Measurements from ENCODE around the gene CFAP90. TPM values are rescaled to one million over a fixed set of nuclear protein-coding genes. Genes with fewer than 3 reads are reported as not detected.

Gene CFAP90
- total RNA-seq, 1 experiment from 2014 or later, result 0.29 TPM

DNA sequence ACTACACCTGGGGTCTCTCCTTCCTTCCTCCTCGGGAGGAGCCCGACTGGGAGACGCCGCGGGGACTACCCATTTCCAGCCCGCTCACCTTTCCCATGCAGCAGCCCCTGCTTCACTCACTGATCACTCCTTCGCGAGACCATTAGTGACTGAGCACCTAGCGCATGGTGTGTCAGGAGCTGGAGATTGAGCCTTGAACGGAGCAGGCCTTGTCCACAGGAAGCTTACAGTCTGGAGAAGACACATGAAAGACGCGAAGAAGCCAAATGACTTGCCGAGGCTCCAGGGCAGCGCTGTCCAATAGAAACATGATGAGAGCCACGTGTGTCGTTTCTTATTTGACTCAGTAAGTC is 283 bp upstream of the CFAP90 start:
- H3K27me3 ChIP-seq (replicated peaks; ENCODE audit: control insufficient read depth, insufficient read depth, low read length), result no peaks in the 10 kb centered on the region
- intact Hi-C loops (cut with micrococcal nuclease; ENCODE audit: unreplicated experiment), result loop anchor here (2.0 to 10.0 kb wide), 2 partner anchors 34 to 86 kb away; no protein-coding TSS in a partner anchor
- H3K27me3 Mint-ChIP-seq (ENCODE audit: insufficient read depth, unreplicated experiment), result peaks cover 10% of the 10 kb centered on the region
- no peak for DNase-seq
- ChIA-PET CTCF (interaction anchor here (0.5 to 2.6 kb wide), 4 partner anchors 18 to 1643 kb away, joined by 3 to 10 read pairs (median 7); partner anchors contain the start of genes FASTKD3 and MTRR), POLR2A (no interaction called here)
- no TSS peak for BruUV-seq (replicated peaks)
- H3K9me3 ChIP-seq, result peaks cover 5% of the 10 kb centered on the region; the same call in 1 of the 2 replicates
- TF ChIP-seq, protein P1, sequence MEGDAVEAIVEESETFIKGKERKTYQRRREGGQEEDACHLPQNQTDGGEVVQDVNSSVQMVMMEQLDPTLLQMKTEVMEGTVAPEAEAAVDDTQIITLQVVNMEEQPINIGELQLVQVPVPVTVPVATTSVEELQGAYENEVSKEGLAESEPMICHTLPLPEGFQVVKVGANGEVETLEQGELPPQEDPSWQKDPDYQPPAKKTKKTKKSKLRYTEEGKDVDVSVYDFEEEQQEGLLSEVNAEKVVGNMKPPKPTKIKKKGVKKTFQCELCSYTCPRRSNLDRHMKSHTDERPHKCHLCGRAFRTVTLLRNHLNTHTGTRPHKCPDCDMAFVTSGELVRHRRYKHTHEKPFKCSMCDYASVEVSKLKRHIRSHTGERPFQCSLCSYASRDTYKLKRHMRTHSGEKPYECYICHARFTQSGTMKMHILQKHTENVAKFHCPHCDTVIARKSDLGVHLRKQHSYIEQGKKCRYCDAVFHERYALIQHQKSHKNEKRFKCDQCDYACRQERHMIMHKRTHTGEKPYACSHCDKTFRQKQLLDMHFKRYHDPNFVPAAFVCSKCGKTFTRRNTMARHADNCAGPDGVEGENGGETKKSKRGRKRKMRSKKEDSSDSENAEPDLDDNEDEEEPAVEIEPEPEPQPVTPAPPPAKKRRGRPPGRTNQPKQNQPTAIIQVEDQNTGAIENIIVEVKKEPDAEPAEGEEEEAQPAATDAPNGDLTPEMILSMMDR (IDR thresholded peaks at IDR 0.05; ENCODE audit: insufficient read depth in 1 of 2, low read depth in 1 of 2, low read length in 1 of 2, severe bottlenecking in 1 of 2, unreplicated experiment in 1 of 2), result no peak
- H3K9me3 Mint-ChIP-seq (ENCODE audit: unreplicated experiment), result no peaks in the 10 kb centered on the region
- no peaks in the 10 kb centered on the region for H3K36me3 ChIP-seq (ENCODE audit: control insufficient read depth, insufficient read depth, low read length)
- no peaks in the 10 kb centered on the region for H3K4me1 Mint-ChIP-seq (ENCODE audit: low read depth, unreplicated experiment)
- no peaks in the 10 kb centered on the region; the same call in 1 of the 2 replicates for H3K4me1 ChIP-seq
- H3K36me3 Mint-ChIP-seq (ENCODE audit: insufficient read depth, unreplicated experiment), result peaks cover 6% of the 10 kb centered on the region
- H3K27ac Mint-ChIP-seq (ENCODE audit: unreplicated experiment), result peak overlapping the region; percentile 55
- peak overlapping the region; percentile 79 for H3K4me3 Mint-ChIP-seq (ENCODE audit: unreplicated experiment)
- H3K4me3 ChIP-seq (ENCODE audit: low read depth, low read length), result peak overlapping the region; percentile 72

DNA sequence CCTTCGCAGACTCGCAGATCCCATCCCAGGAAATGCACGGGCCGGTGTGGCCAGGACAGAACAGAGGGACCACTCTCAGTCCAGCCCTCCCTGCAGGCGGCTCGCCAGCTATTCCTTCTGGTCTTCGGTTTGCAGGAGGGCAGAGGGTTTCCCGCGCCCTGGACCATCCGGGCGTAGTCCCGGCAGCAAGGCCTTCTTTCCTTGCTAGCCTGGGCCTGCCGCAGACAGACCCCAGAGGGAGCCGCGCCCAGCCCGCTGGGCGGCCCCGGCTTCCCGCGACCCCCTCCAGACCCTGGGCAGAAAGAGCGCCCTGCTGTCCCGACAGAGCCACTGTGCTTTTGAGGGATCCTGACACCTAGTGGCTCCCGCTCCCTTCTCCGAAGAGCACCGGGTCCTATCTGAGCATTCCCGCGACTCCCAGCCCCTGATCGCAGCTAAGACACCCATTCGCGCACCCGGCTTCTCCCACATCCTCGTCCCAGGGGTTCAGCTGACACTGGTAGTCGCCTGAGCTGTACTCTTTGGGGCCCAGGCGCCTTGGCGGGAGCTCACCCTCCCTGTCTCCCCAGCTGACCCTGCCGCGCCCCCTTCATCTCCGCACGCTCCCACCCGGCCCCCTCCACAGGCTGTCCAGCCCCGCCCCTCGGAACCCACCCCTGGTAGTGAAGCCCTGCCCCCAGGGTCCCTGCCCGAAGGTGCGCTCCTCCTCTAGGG is 1.1 kb downstream of the CFAP90 start:
- Mint-ChIP-seq H3K4me3 (ENCODE audit: unreplicated experiment) (peak overlapping the region; percentile 79), H3K4me1 (ENCODE audit: low read depth, unreplicated experiment) (no peaks in the 10 kb centered on the region), H3K27ac (ENCODE audit: unreplicated experiment) (no peak overlapping the region), H3K9me3 (ENCODE audit: unreplicated experiment) (no peaks in the 10 kb centered on the region), H3K27me3 (ENCODE audit: insufficient read depth, unreplicated experiment) (peaks cover 14% of the 10 kb centered on the region), H3K36me3 (ENCODE audit: insufficient read depth, unreplicated experiment) (peaks cover 6% of the 10 kb centered on the region)
- peak; percentile 57 to 59 for DNase-seq
- no peaks in the 10 kb centered on the region for H3K27me3 ChIP-seq (replicated peaks; ENCODE audit: control insufficient read depth, insufficient read depth, low read length)
- intact Hi-C loops (cut with micrococcal nuclease; ENCODE audit: unreplicated experiment), result loop anchor here (1.0 to 10.0 kb wide), 3 partner anchors 19 to 85 kb away; partner anchors contain the start of genes FASTKD3 and MTRR
- POLR2A ChIA-PET, result interaction anchor here (0.8 kb wide), 1 partner anchor 19 kb away, joined by 3 read pairs; the partner anchor contains the start of genes FASTKD3 and MTRR
- H3K36me3 ChIP-seq (ENCODE audit: control insufficient read depth, insufficient read depth, low read length), result no peaks in the 10 kb centered on the region
- TF ChIP-seq, protein P1 (IDR thresholded peaks at IDR 0.05; ENCODE audit: insufficient read depth in 1 of 2, low read depth in 1 of 2, low read length in 1 of 2, severe bottlenecking in 1 of 2, unreplicated experiment in 1 of 2), result peak in 1 of 2 experiments; percentile 39
- CTCF ChIA-PET, result interaction anchor here (0.6 to 2.6 kb wide), 4 partner anchors 19 to 46 kb away, joined by 3 to 10 read pairs (median 3); partner anchors contain the start of genes FASTKD3 and MTRR
- H3K9me3 ChIP-seq, result peaks cover 5% of the 10 kb centered on the region; the same call in 1 of the 2 replicates
- no TSS peak for BruUV-seq (replicated peaks)
- no peaks in the 10 kb centered on the region; the same call in 1 of the 2 replicates for H3K4me1 ChIP-seq
- peak overlapping the region; percentile 72 for H3K4me3 ChIP-seq (ENCODE audit: low read depth, low read length)

DNA sequence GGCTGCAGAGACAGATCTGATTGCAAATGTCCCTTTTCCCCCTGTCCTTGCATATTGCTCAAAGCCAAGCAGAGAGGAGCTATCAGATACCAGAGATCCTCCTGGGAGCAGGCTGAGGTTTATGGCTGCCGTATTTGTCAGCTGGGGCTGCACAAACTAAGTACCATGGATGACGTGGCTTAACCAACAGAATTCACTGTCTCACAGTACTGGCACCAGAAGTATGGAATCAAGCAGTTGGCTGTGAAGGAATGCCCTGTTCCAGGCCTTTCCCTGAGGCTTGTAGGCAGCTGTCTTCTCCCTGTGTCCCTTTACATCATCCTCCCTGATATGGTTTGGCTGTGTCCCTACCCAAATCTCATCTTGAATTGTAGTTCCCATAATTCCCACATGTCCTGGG is 2.6 kb downstream of the CFAP90 start:
- no peak overlapping the region for H3K4me3 Mint-ChIP-seq (ENCODE audit: unreplicated experiment)
- Histone ChIP-seq H3K9me3 (peaks cover 5% of the 10 kb centered on the region; the same call in 1 of the 2 replicates), H3K36me3 (ENCODE audit: control insufficient read depth, insufficient read depth, low read length) (no peaks in the 10 kb centered on the region), H3K4me3 (ENCODE audit: low read depth, low read length) (no peak overlapping the region), H3K4me1 (no peaks in the 10 kb centered on the region; the same call in 1 of the 2 replicates), H3K27me3 (replicated peaks; ENCODE audit: control insufficient read depth, insufficient read depth, low read length) (peaks cover 1% of the 10 kb centered on the region; the same call in 1 of the 2 replicates)
- TF ChIP-seq, protein P1 (IDR thresholded peaks at IDR 0.05; ENCODE audit: insufficient read depth in 1 of 2, low read depth in 1 of 2, low read length in 1 of 2, severe bottlenecking in 1 of 2, unreplicated experiment in 1 of 2), result no peak
- H3K9me3 Mint-ChIP-seq (ENCODE audit: unreplicated experiment), result no peaks in the 10 kb centered on the region
- H3K27ac Mint-ChIP-seq (ENCODE audit: unreplicated experiment), result no peak overlapping the region
- H3K36me3 Mint-ChIP-seq (ENCODE audit: insufficient read depth, unreplicated experiment), result peaks cover 6% of the 10 kb centered on the region
- BruUV-seq (replicated peaks), result no TSS peak
- no peaks in the 10 kb centered on the region for H3K4me1 Mint-ChIP-seq (ENCODE audit: low read depth, unreplicated experiment)
- CTCF ChIA-PET, result no interaction called here
- peaks cover 24% of the 10 kb centered on the region for H3K27me3 Mint-ChIP-seq (ENCODE audit: insufficient read depth, unreplicated experiment)
- DNase-seq, result no peak
- POLR2A ChIA-PET, result no interaction called here
- intact Hi-C loops (cut with micrococcal nuclease; ENCODE audit: unreplicated experiment), result no loop called here

All from Caco-2 (cell line).